Neural cell (in vitro differentiated cells): ENCODE results near the gene P2RY1.

Experiments used
- EZH2 ChIP-seq: fragments of 200-600, 300-800 bp; shearing (Covaris generic), sonication (generic); IDR thresholded peaks from 2 replicates; pipeline ENCODE4 v1.6.1; 2014; ENCODE audit warnings: antibody characterized with exemption, low read length, borderline replicate concordance, mild to moderate bottlenecking; ENCODE audit not compliant: insufficient read depth, poor library complexity, severe bottlenecking
- POLR2AphosphoS5 ChIP-seq: IDR thresholded peaks from 2 replicates; pipeline ENCODE4 v1.6.1; 2012
- RAD21 ChIP-seq: fragments of 450-650 bp; conservative IDR thresholded peaks from 2 replicates; pipeline ENCODE4 v1.6.1; 2014; ENCODE audit warnings: antibody characterized with exemption, mild to moderate bottlenecking, moderate library complexity
- TF ChIP-seq, protein P1 (sequence below): fragments of 450-650 bp; IDR thresholded peaks from 2 replicates; pipeline ENCODE4 v1.5.1; 2014; ENCODE audit warnings: antibody characterized with exemption, mild to moderate bottlenecking, moderate library complexity; ENCODE audit not compliant: poor library complexity, severe bottlenecking
- TF ChIP-seq, protein P2 (sequence below): IDR thresholded peaks from 2 replicates; pipeline ENCODE4 v1.6.1; 2012; ENCODE audit warnings: borderline replicate concordance

DNA sequence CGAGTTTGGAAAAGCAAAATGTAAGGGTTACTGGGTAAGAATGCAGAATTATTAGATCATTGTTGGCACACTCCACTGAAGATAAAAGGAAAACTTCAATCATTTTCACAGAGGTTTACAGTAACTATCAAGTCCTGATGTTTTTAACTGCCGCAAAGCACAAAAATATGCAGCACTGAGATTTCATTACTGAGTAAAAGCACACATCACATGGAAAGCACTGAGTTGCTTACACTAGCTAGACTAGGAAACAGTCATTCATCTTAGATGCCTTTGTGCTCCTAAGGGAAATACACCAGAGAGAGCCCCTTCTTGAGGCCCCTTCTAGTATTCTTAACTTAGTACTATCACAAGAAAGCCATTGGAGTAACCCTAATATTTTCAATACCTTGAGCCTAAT lies 11.8 kb upstream of the P2RY1 start:
- TF ChIP-seq, protein P1, sequence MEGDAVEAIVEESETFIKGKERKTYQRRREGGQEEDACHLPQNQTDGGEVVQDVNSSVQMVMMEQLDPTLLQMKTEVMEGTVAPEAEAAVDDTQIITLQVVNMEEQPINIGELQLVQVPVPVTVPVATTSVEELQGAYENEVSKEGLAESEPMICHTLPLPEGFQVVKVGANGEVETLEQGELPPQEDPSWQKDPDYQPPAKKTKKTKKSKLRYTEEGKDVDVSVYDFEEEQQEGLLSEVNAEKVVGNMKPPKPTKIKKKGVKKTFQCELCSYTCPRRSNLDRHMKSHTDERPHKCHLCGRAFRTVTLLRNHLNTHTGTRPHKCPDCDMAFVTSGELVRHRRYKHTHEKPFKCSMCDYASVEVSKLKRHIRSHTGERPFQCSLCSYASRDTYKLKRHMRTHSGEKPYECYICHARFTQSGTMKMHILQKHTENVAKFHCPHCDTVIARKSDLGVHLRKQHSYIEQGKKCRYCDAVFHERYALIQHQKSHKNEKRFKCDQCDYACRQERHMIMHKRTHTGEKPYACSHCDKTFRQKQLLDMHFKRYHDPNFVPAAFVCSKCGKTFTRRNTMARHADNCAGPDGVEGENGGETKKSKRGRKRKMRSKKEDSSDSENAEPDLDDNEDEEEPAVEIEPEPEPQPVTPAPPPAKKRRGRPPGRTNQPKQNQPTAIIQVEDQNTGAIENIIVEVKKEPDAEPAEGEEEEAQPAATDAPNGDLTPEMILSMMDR: no peak
- no peak for TF ChIP-seq RAD21
- no peak for TF ChIP-seq EZH2
- TF ChIP-seq POLR2AphosphoS5: no peak
- TF ChIP-seq, protein P2, sequence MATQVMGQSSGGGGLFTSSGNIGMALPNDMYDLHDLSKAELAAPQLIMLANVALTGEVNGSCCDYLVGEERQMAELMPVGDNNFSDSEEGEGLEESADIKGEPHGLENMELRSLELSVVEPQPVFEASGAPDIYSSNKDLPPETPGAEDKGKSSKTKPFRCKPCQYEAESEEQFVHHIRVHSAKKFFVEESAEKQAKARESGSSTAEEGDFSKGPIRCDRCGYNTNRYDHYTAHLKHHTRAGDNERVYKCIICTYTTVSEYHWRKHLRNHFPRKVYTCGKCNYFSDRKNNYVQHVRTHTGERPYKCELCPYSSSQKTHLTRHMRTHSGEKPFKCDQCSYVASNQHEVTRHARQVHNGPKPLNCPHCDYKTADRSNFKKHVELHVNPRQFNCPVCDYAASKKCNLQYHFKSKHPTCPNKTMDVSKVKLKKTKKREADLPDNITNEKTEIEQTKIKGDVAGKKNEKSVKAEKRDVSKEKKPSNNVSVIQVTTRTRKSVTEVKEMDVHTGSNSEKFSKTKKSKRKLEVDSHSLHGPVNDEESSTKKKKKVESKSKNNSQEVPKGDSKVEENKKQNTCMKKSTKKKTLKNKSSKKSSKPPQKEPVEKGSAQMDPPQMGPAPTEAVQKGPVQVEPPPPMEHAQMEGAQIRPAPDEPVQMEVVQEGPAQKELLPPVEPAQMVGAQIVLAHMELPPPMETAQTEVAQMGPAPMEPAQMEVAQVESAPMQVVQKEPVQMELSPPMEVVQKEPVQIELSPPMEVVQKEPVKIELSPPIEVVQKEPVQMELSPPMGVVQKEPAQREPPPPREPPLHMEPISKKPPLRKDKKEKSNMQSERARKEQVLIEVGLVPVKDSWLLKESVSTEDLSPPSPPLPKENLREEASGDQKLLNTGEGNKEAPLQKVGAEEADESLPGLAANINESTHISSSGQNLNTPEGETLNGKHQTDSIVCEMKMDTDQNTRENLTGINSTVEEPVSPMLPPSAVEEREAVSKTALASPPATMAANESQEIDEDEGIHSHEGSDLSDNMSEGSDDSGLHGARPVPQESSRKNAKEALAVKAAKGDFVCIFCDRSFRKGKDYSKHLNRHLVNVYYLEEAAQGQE: no peak
